Activated CD4-positive, alpha-beta T cell treated with anti-CD3 and anti-CD28 coated beads, Interleukin-10, Interleukin-2, amounts not matched to agents 100 ng/mL and 50 ng/mL, durations not matched to agents 16 hours and 8 hours (primary cell): ENCODE results near the gene CD109.
"Not testable (repeated sequence)": the region's sequence is repeated elsewhere in the genome, so short reads cannot be mapped to it uniquely, and the experiment has no call there.

ENCODE experiments used
- DNase-seq: peaks from one replicate; pipeline ENCODE4 v3.0.0-alpha.2; 2020

CD109 gene

GRCh38 chr6:73688351-73688750 lies 7.7 kb upstream of the CD109 start:
- DNase-seq = no peak

- DNase-seq = no peak
Measured at GRCh38 chr6:73690056-73690455, 5.9 kb upstream of the CD109 start.

GRCh38 chr6:73691512-73691911 lies 4.5 kb upstream of the CD109 start:
- DNase-seq = peak; percentile 63

GRCh38 chr6:73694711-73695411 lies 1.1 kb upstream of the CD109 start:
- DNase-seq = peak; percentile 51

- peak; percentile 52 for DNase-seq
Measured at GRCh38 chr6:73696966-73697655, 1.1 kb downstream of the CD109 start.

GRCh38 chr6:73699676-73700459 lies 3.9 kb downstream of the CD109 start:
- DNase-seq = no peak

- DNase-seq = no peak
Measured at GRCh38 chr6:73702444-73702843, 6.4 kb downstream of the CD109 start.

- no peak for DNase-seq
Measured at GRCh38 chr6:73703466-73703865, 7.5 kb downstream of the CD109 start.

- DNase-seq = peak; percentile 76
Measured at GRCh38 chr6:73704260-73704659, 8.3 kb downstream of the CD109 start.

- no peak for DNase-seq
Measured at GRCh38 chr6:73704798-73705197, 8.8 kb downstream of the CD109 start.

- no peak for DNase-seq
Measured at GRCh38 chr6:73706971-73707370, 11.0 kb downstream of the CD109 start.

GRCh38 chr6:73710470-73710869 lies 14.5 kb downstream of the CD109 start:
- DNase-seq = no peak

GRCh38 chr6:73710948-73711347 lies 14.9 kb downstream of the CD109 start:
- DNase-seq = no peak

- DNase-seq = no peak
Measured at GRCh38 chr6:73712535-73713173, 16.7 kb downstream of the CD109 start.

- no peak for DNase-seq
Measured at GRCh38 chr6:73713426-73714147, 17.6 kb downstream of the CD109 start.

GRCh38 chr6:73715111-73715508 lies 19.1 kb downstream of the CD109 start:
- DNase-seq = not testable (repeated sequence)

- peak; percentile 60 for DNase-seq
Measured at GRCh38 chr6:73719046-73719445, 23.0 kb downstream of the CD109 start.

GRCh38 chr6:73722318-73723060 lies 26.5 kb downstream of the CD109 start:
- peak; percentile 90 for DNase-seq

GRCh38 chr6:73723480-73723879 lies 27.5 kb downstream of the CD109 start:
- not testable (repeated sequence) for DNase-seq

- no peak for DNase-seq
Measured at GRCh38 chr6:73724389-73724788, 28.4 kb downstream of the CD109 start.

- peak; percentile 70 for DNase-seq
Measured at GRCh38 chr6:73725192-73725591, 29.2 kb downstream of the CD109 start.

- DNase-seq = peak; percentile 36
Measured at GRCh38 chr6:73727114-73727513, 31.1 kb downstream of the CD109 start.
